ENCODE data around the gene OR2K2.
"Not testable (repeated sequence)": the region's sequence is repeated elsewhere in the genome, so short reads cannot be mapped to it uniquely, and the experiment has no call there.

OR2K2 gene, protein sequence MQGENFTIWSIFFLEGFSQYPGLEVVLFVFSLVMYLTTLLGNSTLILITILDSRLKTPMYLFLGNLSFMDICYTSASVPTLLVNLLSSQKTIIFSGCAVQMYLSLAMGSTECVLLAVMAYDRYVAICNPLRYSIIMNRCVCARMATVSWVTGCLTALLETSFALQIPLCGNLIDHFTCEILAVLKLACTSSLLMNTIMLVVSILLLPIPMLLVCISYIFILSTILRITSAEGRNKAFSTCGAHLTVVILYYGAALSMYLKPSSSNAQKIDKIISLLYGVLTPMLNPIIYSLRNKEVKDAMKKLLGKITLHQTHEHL

DNA sequence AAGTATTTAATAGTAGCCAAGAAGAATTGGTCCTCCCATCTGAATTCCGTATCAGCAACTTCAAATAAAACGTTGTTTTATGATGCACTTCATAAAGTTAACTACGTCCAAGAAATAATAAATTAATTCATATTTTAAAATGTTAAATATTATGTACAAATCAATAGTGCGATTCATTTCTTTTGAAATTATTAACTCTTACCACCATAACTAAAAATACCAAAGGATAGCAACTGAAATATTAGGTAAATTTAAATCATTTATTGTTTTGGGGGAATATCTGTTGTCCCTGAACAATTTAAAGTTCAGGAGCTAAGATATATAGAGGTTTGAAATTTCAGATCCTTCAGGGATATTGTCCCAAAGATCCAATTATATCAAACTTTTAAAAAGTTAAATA is at the start of gene OR2K2:
TSS of gene OR2K2 (minus strand) at position 101 of the 400 bp plus-strand sequence. CDS start 1,791 bp downstream, outside the sequence.
- no peak for DNase-seq (ENCODE audit: low spot score)

DNA sequence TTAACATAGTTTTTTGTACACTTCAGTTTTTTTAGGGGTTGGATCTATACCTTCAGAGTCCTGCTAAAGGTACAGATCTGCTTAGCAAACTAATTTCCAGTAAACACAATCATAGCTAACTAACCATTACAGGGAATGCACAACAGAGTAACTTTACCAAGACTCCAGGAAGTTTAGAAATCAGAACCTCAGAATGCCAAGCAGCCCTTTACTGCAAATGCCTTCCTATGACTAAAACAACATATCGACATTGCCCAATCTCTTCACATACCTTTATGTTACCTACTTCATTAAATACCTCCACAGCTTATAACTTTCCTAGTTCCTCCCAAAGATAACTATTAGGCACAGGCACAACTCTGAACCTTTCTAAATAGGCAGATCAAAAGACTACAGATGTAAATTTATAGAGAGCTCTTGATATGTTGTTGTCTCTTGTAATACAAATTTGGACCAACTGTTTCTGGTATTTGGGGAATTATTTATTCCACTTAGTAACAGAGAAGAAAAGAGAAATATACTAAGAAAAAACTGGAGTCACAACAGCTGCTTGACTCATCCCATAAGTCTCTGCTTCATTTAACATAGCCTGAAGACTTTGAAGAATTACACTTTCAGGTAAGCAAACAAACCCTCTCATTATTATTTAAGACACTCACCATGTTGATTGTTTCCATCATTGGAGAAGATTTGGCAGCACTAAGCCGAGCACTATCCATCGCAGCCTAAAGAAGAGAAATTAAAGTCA is 46.0 kb upstream of the OR2K2 start:
- DNase-seq (ENCODE audit: low spot score) (no peak), FAIRE-seq (no peak)

More for the DNA sequence above, at the start of gene OR2K2:
- no peak for FAIRE-seq

DNA sequence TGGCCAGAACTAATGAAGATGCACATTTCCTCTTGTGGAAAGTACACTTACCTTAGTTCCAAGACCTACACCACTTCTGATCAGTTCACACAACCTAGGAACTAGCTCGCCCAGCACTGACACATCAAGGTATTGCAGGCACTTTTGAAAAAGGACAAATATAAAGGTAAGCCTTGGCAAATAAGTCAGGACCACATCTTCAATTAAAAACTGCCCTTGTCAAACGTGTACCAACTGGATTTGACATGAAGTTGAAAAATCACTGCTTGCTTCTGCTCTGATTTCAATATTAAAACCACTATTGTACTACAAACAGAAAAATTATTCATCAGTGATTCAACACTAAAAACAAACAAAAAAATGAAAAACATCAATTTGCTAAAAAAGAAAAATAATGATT is 45.0 kb upstream of the OR2K2 start:
- FAIRE-seq, result no peak
- no peak for DNase-seq (ENCODE audit: low spot score)

DNA sequence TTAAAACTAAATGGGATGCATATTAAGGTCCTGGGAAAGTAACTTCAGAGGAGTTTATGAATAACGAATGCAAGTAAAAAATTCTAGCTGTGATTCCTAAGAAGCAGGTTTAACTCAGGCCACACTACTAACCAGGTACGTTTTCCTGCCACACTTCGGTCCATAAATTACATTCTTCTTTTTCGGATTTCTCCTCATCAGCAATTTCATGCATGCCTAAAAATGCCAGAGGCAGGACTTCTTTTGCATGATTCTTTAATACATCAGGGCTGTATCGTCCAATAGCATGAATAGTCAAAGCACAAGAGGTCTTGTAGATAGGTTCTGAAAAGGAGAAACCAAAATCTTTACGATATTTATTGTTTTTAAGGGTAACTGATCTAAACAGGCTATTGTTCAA is 42.3 kb upstream of the OR2K2 start:
- FAIRE-seq (no peak), DNase-seq (ENCODE audit: low spot score) (no peak)

DNA sequence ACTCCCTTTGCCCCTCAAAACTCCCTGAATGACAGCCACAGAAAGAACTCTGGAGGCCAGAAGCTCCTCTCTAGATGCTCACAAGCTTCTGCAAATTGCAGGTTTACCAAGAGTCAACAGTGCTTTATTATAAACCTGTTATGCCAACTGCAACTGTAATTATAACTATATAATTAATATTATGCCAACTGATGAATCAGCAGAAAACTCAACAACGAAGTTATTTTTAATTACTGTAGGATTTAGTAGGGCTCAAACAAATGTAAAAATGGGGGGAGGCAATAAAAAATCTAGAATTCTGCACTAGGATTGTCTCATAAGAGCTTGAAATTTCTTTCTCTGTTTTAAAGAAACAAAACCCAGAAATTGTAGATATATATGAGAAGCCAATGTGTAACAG is 37.0 kb upstream of the OR2K2 start:
- no peak for FAIRE-seq
- DNase-seq (ENCODE audit: low spot score), result no peak

DNA sequence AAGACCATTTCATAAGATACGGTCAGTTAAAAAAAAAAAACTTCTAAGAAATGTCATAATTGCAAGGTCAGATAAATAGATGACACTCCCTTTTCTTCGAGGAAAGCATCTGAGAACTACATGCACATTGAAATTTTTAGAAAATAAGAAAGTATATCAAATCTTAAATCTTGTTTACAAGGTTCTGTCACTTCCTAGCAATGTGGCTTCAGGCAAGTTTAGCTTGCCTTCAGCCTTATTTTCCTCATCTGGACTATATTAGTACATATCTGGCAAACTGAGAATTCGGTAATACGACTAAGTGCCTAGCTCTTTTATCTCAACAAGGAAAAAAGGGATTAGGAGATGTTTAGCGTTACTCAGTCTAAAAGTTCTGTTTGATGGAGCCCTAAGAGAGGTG is 32.5 kb upstream of the OR2K2 start:
- DNase-seq (ENCODE audit: low spot score) (no peak), FAIRE-seq (no peak)

DNA sequence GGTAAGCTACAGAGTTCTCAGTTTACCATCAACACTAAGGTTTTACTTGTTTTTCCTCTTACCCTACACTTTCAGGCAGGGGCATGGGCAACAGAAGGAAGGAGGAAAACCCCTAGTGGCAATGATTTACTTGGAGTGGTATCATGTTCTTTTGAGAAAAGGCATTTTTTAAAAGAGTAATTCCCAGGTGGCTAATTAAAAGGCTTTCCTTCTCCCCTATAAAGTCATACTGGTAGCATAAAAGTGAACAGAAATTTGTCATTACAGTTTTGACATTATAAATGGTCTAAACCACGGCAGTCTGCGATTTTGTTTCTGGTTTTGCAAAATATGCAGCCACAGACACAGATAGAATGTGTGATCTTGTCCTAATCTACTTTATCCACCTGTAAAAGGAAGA is 30.9 kb upstream of the OR2K2 start:
- no peak for FAIRE-seq

DNA sequence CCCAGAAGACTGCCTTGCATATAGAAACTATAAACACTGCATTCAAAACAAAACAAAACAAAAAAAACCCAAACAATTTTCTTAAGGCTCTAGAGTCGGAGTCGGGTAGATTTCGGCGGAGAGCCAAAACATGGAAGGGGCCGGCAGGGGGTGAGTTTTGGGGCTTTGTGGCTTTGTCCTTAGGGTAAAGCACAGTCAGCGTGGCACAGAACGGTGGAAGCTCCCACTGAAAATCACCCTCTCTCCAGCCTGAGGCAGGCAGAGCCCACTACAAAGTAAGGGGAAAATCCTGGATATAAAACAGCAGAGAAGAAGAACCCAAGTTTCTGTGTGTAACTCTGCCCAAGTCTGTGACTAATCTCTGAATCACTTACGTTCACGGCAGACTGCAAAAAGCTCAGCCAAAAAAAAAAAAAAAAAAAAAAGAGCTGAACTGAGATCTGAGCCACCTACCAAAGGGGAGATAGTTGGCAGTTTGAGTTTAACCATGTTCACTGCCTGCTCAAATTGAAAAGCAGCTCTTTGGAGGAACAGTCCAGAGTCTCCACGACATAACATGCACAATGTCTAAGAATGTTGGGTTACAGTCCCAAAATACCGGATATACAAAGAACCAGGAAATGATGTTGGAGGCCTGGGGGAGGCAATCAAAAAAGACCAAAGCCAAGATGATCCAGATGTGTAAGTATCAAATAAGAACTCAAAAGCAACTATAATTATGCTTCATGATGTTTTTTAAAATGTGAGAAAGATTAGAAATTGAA is 26.6 kb upstream of the OR2K2 start:
- FAIRE-seq (no peak), DNase-seq (ENCODE audit: low spot score) (peak; percentile 77)

More for the DNA sequence above, 30.9 kb upstream of the OR2K2 start:
- DNase-seq (ENCODE audit: low spot score), result no peak

DNA sequence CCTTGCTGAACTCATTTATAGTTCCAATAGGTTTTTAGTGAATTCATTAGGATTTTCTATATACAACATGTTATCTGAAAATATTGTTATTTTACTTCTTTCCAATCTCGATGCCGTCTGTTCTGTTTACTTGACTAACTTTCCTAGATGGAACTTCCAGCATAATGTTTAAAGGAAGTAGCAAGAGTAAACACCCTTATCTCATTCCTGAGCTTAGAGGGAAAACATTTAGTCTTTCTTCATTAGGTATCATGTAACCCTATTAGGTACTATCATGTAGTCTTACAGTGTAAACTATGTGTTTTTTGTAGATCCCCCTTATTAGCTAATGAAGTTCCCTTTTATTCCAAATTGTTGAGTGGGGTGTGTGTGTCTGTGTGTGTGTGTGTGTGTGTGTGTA is 22.5 kb upstream of the OR2K2 start:
- DNase-seq (ENCODE audit: low spot score) (no peak), FAIRE-seq (no peak)

DNA sequence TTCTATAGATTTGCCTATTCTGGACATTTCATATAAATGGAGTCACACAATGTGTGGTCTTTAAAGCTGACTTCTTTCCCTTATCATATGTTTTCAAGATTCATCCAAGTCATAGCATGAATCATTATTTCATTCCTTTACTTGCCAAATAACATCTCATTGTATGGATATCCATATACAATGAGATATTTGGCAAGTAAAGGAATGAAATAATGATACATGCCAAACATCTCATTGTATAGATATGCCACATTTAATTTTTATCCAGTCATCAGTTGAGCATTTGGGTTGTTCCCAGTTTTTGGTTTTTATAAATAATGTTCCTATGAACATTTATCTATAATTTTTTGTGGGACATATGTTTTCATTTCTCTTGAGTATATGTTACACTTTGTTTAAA is 20.5 kb upstream of the OR2K2 start:
- FAIRE-seq, result no peak

DNA sequence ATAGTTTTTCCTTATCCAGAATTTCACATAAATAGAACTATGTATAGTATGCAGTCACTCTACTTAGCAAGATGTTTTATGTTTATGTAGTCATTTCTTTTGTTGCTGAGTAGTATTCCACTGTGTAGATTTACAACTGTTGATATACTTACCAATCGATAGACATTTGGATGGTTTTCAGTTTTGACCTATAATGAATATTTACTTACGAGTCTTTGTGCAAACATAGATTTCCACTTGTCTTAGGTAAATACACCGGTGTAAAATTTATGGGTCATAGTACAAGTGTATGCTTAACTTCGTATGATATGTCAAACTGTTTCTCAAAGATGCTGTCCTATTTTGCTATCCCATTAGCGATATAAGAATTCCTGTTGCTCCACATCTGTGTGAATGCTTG is 19.7 kb upstream of the OR2K2 start:
- DNase-seq (ENCODE audit: low spot score) (no peak), FAIRE-seq (no peak)

More for the DNA sequence above, 20.5 kb upstream of the OR2K2 start:
- DNase-seq (ENCODE audit: low spot score), result no peak

DNA sequence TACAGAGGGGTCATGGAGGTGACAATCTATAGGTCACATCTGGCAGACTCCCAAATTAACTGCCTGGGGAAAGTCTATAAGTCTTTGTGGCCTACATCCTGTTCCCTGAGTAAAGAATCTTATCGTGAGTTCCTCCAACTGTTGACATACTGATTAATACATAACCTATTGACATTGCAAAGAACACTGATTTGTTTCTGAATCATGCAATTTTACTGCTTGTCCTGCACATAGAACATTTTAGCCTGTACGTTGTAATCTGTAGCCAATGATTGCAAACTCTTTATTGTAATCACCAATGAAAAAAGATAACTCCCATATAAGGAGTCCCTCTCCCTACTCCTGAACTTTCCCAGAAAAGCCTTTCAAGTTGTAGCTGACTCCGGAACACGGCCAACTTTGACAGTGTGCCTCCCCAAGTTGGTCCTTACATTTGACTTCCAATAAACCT is 18.8 kb upstream of the OR2K2 start:
- FAIRE-seq (no peak), DNase-seq (ENCODE audit: low spot score) (no peak)

DNA sequence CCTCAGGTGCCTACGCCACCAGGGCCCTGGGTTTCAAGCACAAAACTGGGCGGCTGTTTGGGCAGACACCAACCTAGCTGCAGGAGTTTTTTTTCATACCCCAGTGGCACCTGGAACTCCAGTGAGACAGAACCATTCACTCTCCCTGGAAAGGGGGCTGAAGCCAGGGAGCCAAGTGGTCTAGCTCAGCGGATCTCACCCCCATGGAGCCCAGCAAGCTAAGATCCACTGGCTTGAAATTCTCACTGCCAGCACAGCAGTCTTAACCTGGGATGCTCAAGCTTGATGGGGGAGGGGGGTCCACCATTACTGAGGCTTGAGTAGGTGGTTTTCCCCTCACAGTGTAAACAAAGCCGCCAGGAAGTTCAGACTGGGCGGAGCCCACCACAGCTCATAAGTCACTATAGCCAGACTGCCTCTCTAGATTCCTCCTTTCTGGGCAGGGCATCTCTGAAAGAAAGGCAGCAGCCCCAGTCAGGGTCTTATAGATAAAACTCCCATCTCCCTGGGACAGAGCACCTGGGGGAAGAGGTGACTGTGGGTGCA is 4.4 kb upstream of the OR2K2 start:
- not testable (repeated sequence) for DNase-seq (ENCODE audit: low spot score); FAIRE-seq

DNA sequence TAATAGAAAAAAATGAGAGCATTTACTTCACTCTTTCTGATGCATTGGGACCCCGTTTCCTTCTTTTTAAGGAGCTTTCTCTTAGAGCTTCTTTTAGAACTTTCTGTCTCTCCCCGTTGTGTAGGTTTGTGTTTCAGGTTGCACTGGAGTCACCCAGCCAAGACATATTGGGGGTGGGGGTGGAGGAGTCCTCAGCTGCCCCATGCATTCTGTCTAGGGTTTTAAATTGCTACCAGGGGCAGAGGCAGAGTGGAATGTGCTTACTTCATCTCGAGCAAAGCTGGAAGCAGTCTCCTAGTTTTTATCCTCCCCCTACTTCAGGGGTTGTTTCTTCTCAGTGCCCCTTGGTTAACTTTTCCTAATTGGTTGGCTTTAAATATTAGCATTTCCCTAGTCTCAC is 9.4 kb downstream of the OR2K2 start:
- DNase-seq (ENCODE audit: low spot score) (no peak), FAIRE-seq (no peak)

DNA sequence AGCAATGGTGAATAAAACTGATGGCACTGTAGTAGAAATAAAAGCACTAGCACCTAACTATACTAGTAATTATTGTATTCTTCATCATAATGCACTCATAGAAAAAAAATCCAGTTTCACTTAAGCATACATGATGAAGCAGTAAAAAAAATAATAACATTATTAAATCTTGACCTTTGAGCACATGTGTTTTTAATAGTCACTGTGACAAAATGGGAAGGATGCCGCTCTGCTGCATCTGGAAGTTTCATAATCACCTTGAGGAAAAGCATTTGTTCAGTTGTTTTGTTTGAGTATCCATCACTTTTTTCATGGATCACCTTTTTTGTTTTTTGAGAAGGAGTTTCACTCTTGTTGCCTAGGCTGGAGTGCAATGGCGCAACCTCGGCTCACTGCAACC is 13.2 kb downstream of the OR2K2 start:
- FAIRE-seq (no peak), DNase-seq (ENCODE audit: low spot score) (no peak)

DNA sequence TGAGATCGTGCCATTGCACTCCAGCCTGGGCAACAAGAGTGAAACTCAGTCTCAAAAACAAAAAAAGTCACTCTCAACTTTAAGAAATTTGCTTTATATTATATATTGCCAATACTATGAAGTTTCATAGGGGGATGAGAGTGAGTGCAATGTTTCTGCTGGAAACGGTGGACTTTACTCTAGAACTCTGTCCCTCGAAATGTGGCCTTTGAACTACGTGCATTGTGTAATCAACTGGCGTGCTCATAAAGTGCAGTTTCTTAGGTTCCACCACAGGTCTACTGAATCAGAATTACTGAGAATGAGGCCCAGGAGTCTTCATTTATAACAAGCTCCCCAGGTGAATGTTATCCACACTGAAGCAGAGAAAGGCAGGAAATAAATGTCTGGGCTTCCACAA is 24.1 kb downstream of the OR2K2 start:
- FAIRE-seq (no peak), DNase-seq (ENCODE audit: low spot score) (no peak)

DNA sequence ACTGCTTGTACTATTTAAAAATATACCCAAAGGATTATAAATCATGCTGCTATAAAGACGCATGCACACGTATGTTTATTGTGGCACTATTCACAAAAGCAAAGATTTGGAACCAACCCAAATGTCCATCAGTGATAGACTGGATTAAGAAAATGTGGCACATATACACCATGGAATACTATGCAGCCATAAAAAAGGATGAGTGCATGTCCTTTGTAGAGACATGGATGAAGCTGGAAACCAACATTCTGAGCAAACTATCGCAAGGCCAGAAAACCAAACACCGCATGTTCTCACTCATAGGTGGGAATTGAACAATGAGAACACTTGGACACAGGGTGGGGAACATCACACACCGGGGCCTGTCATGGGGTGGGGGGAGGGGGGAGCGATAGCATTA is 26.0 kb downstream of the OR2K2 start:
- not testable (repeated sequence) for FAIRE-seq; DNase-seq (ENCODE audit: low spot score)

DNA sequence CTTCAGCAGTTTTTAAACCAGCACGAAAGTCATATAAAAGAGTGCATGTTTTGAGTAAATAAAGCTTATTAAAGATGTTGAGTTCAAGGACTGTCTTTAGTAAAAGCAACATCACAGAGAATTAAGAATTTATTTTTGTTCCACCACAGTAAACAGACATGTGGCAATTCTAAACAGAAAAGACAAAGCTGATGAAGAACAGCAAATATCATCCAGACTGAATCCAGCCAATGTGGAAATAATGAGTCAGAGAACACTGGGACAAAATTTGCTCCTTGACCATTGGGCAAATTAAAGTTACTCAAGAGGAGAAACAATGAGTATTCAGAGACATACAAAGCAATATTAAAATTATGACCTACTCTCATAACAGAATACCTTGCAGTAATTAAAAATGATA is 28.8 kb downstream of the OR2K2 start:
- no peak for DNase-seq (ENCODE audit: low spot score)
- FAIRE-seq, result no peak

DNA sequence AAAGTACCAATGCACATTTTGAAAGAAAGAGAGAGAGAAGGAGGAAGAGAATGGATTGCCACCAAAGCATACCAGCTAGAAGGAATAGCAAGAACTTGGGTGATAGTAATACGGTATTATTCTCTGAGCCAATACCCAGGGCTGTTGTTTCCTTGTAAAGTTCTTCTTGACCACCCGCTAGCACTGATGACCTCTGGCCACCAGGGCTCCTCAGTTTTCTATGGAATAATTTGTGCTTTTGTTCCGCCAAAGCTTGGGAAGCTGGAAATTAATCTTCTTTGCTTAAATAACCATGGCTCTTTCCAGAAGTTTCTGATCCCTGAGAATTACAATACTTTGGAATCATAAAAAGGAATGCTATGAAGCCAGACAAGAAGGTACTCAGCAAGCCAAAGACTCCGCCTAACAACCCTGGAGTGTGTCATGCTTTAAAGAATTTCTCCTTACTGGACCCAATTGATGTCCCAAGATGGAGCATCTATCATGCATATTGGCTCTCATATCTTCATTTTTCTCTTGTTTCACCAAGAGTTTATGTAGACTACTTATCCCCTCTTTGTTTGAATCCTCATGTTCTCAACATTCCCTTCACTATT is 29.8 kb downstream of the OR2K2 start:
- DNase-seq (ENCODE audit: low spot score) (no peak), FAIRE-seq (no peak)

DNA sequence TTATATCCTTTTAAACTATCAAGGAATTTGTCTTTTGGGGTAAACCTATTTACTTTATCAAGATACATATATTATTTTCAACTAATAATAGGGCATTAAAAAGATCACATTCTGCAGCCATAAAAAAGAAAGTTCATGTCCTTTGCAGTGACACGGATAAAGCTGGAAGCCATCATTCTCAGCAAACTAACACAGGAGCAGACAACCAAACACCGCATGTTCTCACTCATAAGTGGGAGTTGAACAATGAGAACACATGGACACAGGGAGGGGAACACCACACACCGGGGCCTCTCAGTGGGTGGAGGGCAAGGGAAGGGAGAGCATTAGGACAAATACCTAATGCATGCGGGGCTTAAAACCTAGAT is 30.4 kb downstream of the OR2K2 start:
- FAIRE-seq; DNase-seq (ENCODE audit: low spot score): not testable (repeated sequence)

Data from urothelium cell line (cell line).